SK-N-SH (cell line): ENCODE measurements around the gene MAGI2. TPM values are rescaled to one million over a fixed set of nuclear protein-coding genes. Genes with fewer than 3 reads are reported as not detected.

Source experiments
- CTCF ChIA-PET: fragments of 300-600, 350-600 bp; formaldehyde crosslinking; extraction: SDS; loops from one replicate; lab custom pipeline; 2021; lab: Yijun Ruan, JAX
- POLR2A ChIA-PET: fragments of 350-600 bp; sonication (Branson Sonifier 250); formaldehyde crosslinking; extraction: SDS; loops from one replicate; lab custom pipeline; 2020; ENCODE audit warnings: antibody characterized with exemption, inconsistent platforms; lab: Yijun Ruan, JAX
- DNase-seq: peaks from one replicate; pipeline ENCODE4 v3.0.0; 2012
- H2AFZ ChIP-seq: fragments of 200-600 bp; sonication (generic); 2 replicates; pipeline ENCODE4 v1.8.1; 2016; ENCODE audit warnings: antibody characterized with exemption, mild to moderate bottlenecking, low read depth
- H3F3A ChIP-seq: fragments of 200-600 bp; sonication (generic); replicated peaks from 2 replicates; pipeline ENCODE3; 2016; ENCODE audit warnings: antibody characterized with exemption, mild to moderate bottlenecking; ENCODE audit not compliant: insufficient read depth
- H3K27ac ChIP-seq, 2 experiments: fragments of 200-500 bp in 1 of 2; fragments of 200-600 bp in 1 of 2; sonication (Bioruptor generic) in 1 of 2; sonication (generic), shearing (Covaris generic) in 1 of 2; 2 replicates each; pipeline versions ENCODE4 v1.5.1 to v1.6.1; 2014 to 2016; ENCODE audit warnings: low read depth in 2 of 2, inconsistent platforms in 1 of 2, low read length in 1 of 2, mild to moderate bottlenecking in 1 of 2, mixed read lengths in 1 of 2
- H3K27me3 ChIP-seq: fragments of 200-600 bp; sonication (generic), shearing (Covaris generic); 2 replicates; pipeline ENCODE4 v1.6.1; 2016; ENCODE audit warnings: mixed run types; ENCODE audit not compliant: insufficient read depth
- H3K36me3 ChIP-seq, 2 experiments: fragments of 200-500 bp in 1 of 2; fragments of 200-600 bp in 1 of 2; sonication (Bioruptor generic) in 1 of 2; sonication (generic) in 1 of 2; replicated peaks in 1 of 2; 2 replicates each; pipeline versions ENCODE3 to v1.5.1; 2014 to 2016; ENCODE audit warnings: low read length in 1 of 2, mild to moderate bottlenecking in 1 of 2; ENCODE audit not compliant: insufficient read depth in 2 of 2, control insufficient read depth in 1 of 2
- H3K4me1 ChIP-seq, 2 experiments: fragments of 200-500 bp in 1 of 2; fragments of 200-600 bp in 1 of 2; sonication (Bioruptor generic) in 1 of 2; sonication (generic), shearing (Covaris generic) in 1 of 2; 2 replicates each; pipeline versions ENCODE4 v1.5.1 to v1.6.1; 2014 to 2016; ENCODE audit warnings: low read depth in 1 of 2, low read length in 1 of 2, mixed run types in 1 of 2; ENCODE audit not compliant: insufficient read depth in 2 of 2, control insufficient read depth in 1 of 2
- H3K4me2 ChIP-seq: fragments of 200-600 bp; sonication (generic), shearing (Covaris generic); 2 replicates; pipeline ENCODE4 v1.6.1; 2017; ENCODE audit warnings: mixed run types
- H3K4me3 ChIP-seq, 2 experiments: fragments of 200-500 bp in 1 of 2; fragments of 200-600 bp in 1 of 2; sonication (Bioruptor generic) in 1 of 2; sonication (generic), shearing (Covaris generic) in 1 of 2; 2 replicates each; pipeline versions ENCODE4 v1.5.1 to v1.8.1; 2014 to 2016; ENCODE audit warnings: low read depth in 2 of 2, inconsistent platforms in 1 of 2, low read length in 1 of 2, mild to moderate bottlenecking in 1 of 2, mixed read lengths in 1 of 2, moderate library complexity in 1 of 2
- H3K79me2 ChIP-seq: fragments of 200-600 bp; sonication (generic); 2 replicates; pipeline ENCODE4 v1.8.1; 2017; ENCODE audit warnings: mild to moderate bottlenecking; ENCODE audit not compliant: insufficient read depth
- H3K9ac ChIP-seq: fragments of 200-600 bp; sonication (generic); 2 replicates; pipeline ENCODE4 v1.6.1; 2017; ENCODE audit warnings: mixed run types
- H3K9me2 ChIP-seq: fragments of 200-600 bp; sonication (generic); 2 replicates; pipeline ENCODE4 v1.6.1; 2017; ENCODE audit warnings: mixed run types
- H3K9me3 ChIP-seq: fragments of 200-600 bp; sonication (generic); 2 replicates; pipeline ENCODE4 v1.6.1; 2017; ENCODE audit warnings: mixed run types, mild to moderate bottlenecking, moderate library complexity
- H4K20me1 ChIP-seq: fragments of 200-600 bp; sonication (generic); 2 replicates; pipeline ENCODE4 v1.6.1; 2017; ENCODE audit warnings: mild to moderate bottlenecking, mixed run types; ENCODE audit not compliant: insufficient read depth
- CTCF ChIP-seq: fragments of 200-600 bp; sonication (generic); IDR thresholded peaks from 2 replicates; pipeline ENCODE4 v1.6.1; 2017; ENCODE audit warnings: antibody characterized with exemption, mild to moderate bottlenecking, moderate library complexity
- EP300 ChIP-seq, 2 experiments: IDR thresholded peaks; 2 replicates each; pipeline versions ENCODE4 v1.4.0 to v1.6.1; 2012; ENCODE audit warnings: borderline replicate concordance in 1 of 2, low read depth in 1 of 2, low read length in 1 of 2
- FOXM1 ChIP-seq: IDR thresholded peaks from 2 replicates; pipeline ENCODE4 v1.4.0; 2012; ENCODE audit warnings: low read depth, mild to moderate bottlenecking
- GABPA ChIP-seq: IDR thresholded peaks from 2 replicates; pipeline ENCODE4 v1.4.0; 2012; ENCODE audit warnings: low read depth, mild to moderate bottlenecking
- MAX ChIP-seq: IDR thresholded peaks from 2 replicates; pipeline ENCODE4 v1.4.0; 2012; ENCODE audit warnings: low read depth
- MEF2A ChIP-seq: IDR thresholded peaks from 2 replicates; pipeline ENCODE4 v1.4.0; 2012; ENCODE audit warnings: low read depth, borderline replicate concordance
- NFIC ChIP-seq: IDR thresholded peaks from 2 replicates; pipeline ENCODE4 v1.4.0; 2012; ENCODE audit warnings: borderline replicate concordance
- PBX3 ChIP-seq: IDR thresholded peaks from 2 replicates; pipeline ENCODE4; 2012
- RCOR1 ChIP-seq: fragments of 150-350 bp; IDR thresholded peaks from 2 replicates; pipeline ENCODE4 v1.6.1; 2017; ENCODE audit warnings: antibody characterized with exemption, low read length
- REST ChIP-seq: IDR thresholded peaks from 2 replicates; pipeline ENCODE4 v1.6.1; 2012; ENCODE audit warnings: mild to moderate bottlenecking, low read depth, low read length, moderate library complexity
- RFX5 ChIP-seq: IDR thresholded peaks from 2 replicates; pipeline ENCODE4 v1.6.1; 2012; ENCODE audit warnings: mild to moderate bottlenecking, improper control_type of control experiment, low read length
- RXRA ChIP-seq: IDR thresholded peaks from 2 replicates; pipeline ENCODE4 v1.4.0; 2012; ENCODE audit warnings: low read depth, mild to moderate bottlenecking, borderline replicate concordance
- SIN3A ChIP-seq: IDR thresholded peaks from 2 replicates; pipeline ENCODE4 v1.6.1; 2012; ENCODE audit warnings: low read depth, mild to moderate bottlenecking, low read length, moderate library complexity, borderline replicate concordance
- TCF12 ChIP-seq: IDR thresholded peaks from 2 replicates; pipeline ENCODE4 v1.4.0; 2012
- TEAD4 ChIP-seq: IDR thresholded peaks from 2 replicates; pipeline ENCODE4 v1.4.0; 2012; ENCODE audit warnings: mild to moderate bottlenecking, borderline replicate concordance; ENCODE audit not compliant: insufficient read depth
- USF1 ChIP-seq: IDR thresholded peaks from 2 replicates; pipeline ENCODE4 v1.4.0; 2012; ENCODE audit warnings: low read depth, borderline replicate concordance
- WGBS: methylation state at CpG from one replicate; pipeline ENCODE4 v1.1.6; 2017; ENCODE audit warnings: low lambda C conversion rate; 5-methylcytosine and 5-hydroxymethylcytosine counted together
- polyA plus RNA-seq, 3 experiments: library from polyadenylated mRNA; depleted of rRNA; stranded (reverse); fragments of >200 nt; gene quantifications; 2 replicates each; pipeline ENCODE4 v1.2.3, GENCODE V29; 2012

The MAGI2 gene
- polyA plus RNA-seq, 1 of the 3 experiments (the other 2 are of a cell fraction): 1.1 TPM

GRCh38 chr7:78395298-78396036 lies 1058.0 kb downstream of the MAGI2 start:
- no peaks in the 10 kb centered on the region for H3F3A ChIP-seq
- no peaks in the 10 kb centered on the region for H3K9me2 ChIP-seq
- H3K9ac ChIP-seq: no peak overlapping the region
- POLR2A ChIA-PET: no interaction called here
- H3K27ac ChIP-seq: peak overlapping the region; percentile 36 to 43; a peak in 3 of 4 replicates
- H3K27me3 ChIP-seq: no peaks in the 10 kb centered on the region
- no peak overlapping the region for H3K4me3 ChIP-seq
- CTCF ChIA-PET: interaction anchor here (1.0 to 1.5 kb wide), 4 partner anchors 10 to 192 kb away, joined by 3 to 6 read pairs (median 4); no protein-coding TSS in a partner anchor
- no peak for DNase-seq
- H3K4me1 ChIP-seq: no peaks in the 10 kb centered on the region
- no peaks in the 10 kb centered on the region for H4K20me1 ChIP-seq
- TF ChIP-seq EP300 (IDR thresholded peaks at IDR 0.05; ENCODE audit: borderline replicate concordance in 1 of 2, low read depth in 1 of 2, low read length in 1 of 2) (0 out of 4 replicates have a peak, but pooled peaks of 1 of the 2 experiments have one; percentile 9), TCF12 (0 out of 2 replicates have a peak, but pooled peaks have one; percentile 16), REST (no peak), TEAD4 (0 out of 2 replicates have a peak, but pooled peaks have one; percentile 12), RXRA (0 out of 2 replicates have a peak, but pooled peaks have one; percentile 28), CTCF (no peak), MEF2A (0 out of 2 replicates have a peak, but pooled peaks have one; percentile 32)
- TF ChIP-seq, all 33 proteins: peak for 5
- 37% methylated on average over 2 of the region's 2 CpGs for WGBS
- H3K9me3 ChIP-seq: no peaks in the 10 kb centered on the region
- H2AFZ ChIP-seq: no peak overlapping the region; the same call in 1 of the 2 replicates
- H3K4me2 ChIP-seq: 0 out of 2 replicates have a peak overlapping the region, but pooled peaks have one; percentile 4
- no peaks in the 10 kb centered on the region for H3K36me3 ChIP-seq
- H3K79me2 ChIP-seq: no peaks in the 10 kb centered on the region

- CTCF ChIA-PET: interaction anchor here (0.6 to 1.5 kb wide), 3 partner anchors 10 to 245 kb away, joined by 3 to 4 read pairs (median 3); no protein-coding TSS in a partner anchor
- Histone ChIP-seq H3K27me3 (no peaks in the 10 kb centered on the region), H3K79me2 (no peaks in the 10 kb centered on the region), H3K4me3 (no peak overlapping the region), H3K4me1 (peaks cover 0 to 3% of the 10 kb centered on the region in 2 experiments; a peak in 2 of 4 replicates), H3F3A (peaks cover 3% of the 10 kb centered on the region), H3K9ac (no peak overlapping the region), H3K4me2 (no peak overlapping the region), H4K20me1 (no peaks in the 10 kb centered on the region), H2AFZ (no peak overlapping the region), H3K9me3 (no peaks in the 10 kb centered on the region), H3K9me2 (no peaks in the 10 kb centered on the region), H3K27ac (no peak overlapping the region), H3K36me3 (no peaks in the 10 kb centered on the region)
- DNase-seq: peak; percentile 11
- 49% methylated on average over 4 of the region's 4 CpGs for WGBS
- POLR2A ChIA-PET: no interaction called here
- TF ChIP-seq GABPA: no peak
- TF ChIP-seq FOXM1: no peak
- no peak for TF ChIP-seq SIN3A
- peak; percentile 80; the same call in 1 of the 2 replicates for TF ChIP-seq RCOR1
- peak in 1 of 2 experiments; percentile 65; a peak in 2 of 4 replicates for TF ChIP-seq EP300 (IDR thresholded peaks at IDR 0.05; ENCODE audit: borderline replicate concordance in 1 of 2, low read depth in 1 of 2, low read length in 1 of 2)
- no peak for TF ChIP-seq NFIC
- TF ChIP-seq TCF12: 0 out of 2 replicates have a peak, but pooled peaks have one; percentile 9
- TF ChIP-seq RFX5: no peak
- TF ChIP-seq PBX3: 0 out of 2 replicates have a peak, but pooled peaks have one; percentile 5
- no peak for TF ChIP-seq MAX
- no peak for TF ChIP-seq USF1
These were observed 1064.4 kb downstream of the MAGI2 start for GRCh38 chr7:78389022-78389421.
